SU-DHL-6 (cell line): ENCODE results near the gene KCNK13.

Experiments used
- H2AFZ ChIP-seq: fragments of 200-600 bp; sonication (generic); 2 replicates; pipeline ENCODE4 v1.6.1; 2014; ENCODE audit warnings: low read depth, mild to moderate bottlenecking, moderate library complexity, mixed read lengths, antibody characterized with exemption, low read length; ENCODE audit not compliant: severe bottlenecking
- H3F3A ChIP-seq: fragments of 200-600 bp; shearing (Covaris generic); 2 replicates; pipeline ENCODE4 v1.6.0; 2016; ENCODE audit warnings: antibody characterized with exemption, mild to moderate bottlenecking; ENCODE audit not compliant: insufficient read depth
- H3K27ac ChIP-seq: fragments of 200-600 bp; sonication (generic); 2 replicates; pipeline ENCODE4 v1.5.1; 2016; ENCODE audit warnings: low read depth, mild to moderate bottlenecking, low read length, moderate library complexity, mixed read lengths
- H3K27me3 ChIP-seq: fragments of 200-600 bp; sonication (generic), shearing (Covaris generic); 2 replicates; pipeline ENCODE4 v1.6.0; 2014; ENCODE audit warnings: mild to moderate bottlenecking, low read length
- H3K36me3 ChIP-seq: fragments of 200-600 bp; sonication (generic); 2 replicates; pipeline ENCODE4 v1.6.1; 2014; ENCODE audit warnings: mild to moderate bottlenecking, low read length, mixed read lengths
- H3K4me2 ChIP-seq: fragments of 300-600, 200-600 bp; shearing (Covaris generic), sonication (generic); 2 replicates; pipeline ENCODE4 v1.6.0; 2014; ENCODE audit warnings: low read length, low read depth, mild to moderate bottlenecking; ENCODE audit not compliant: poor library complexity, severe bottlenecking
- H3K4me3 ChIP-seq: fragments of 200-600 bp; sonication (generic); 2 replicates; pipeline ENCODE4 v1.5.1; 2014; ENCODE audit warnings: antibody characterized with exemption, low read length, mild to moderate bottlenecking, mixed read lengths; ENCODE audit not compliant: insufficient read depth, poor library complexity, severe bottlenecking
- H3K79me2 ChIP-seq: fragments of 200-600 bp; sonication (generic); 2 replicates; pipeline ENCODE4 v1.6.1; 2014; ENCODE audit warnings: mild to moderate bottlenecking, low read length, moderate library complexity; ENCODE audit not compliant: insufficient read depth
- H3K9ac ChIP-seq: fragments of 200-600 bp; sonication (generic); 2 replicates; pipeline ENCODE4 v1.7.0; 2014; ENCODE audit warnings: mild to moderate bottlenecking, low read length
- H3K9me2 ChIP-seq: fragments of 200-600 bp; sonication (generic); replicated peaks from 2 replicates; pipeline ENCODE4 v1.6.1; 2014; ENCODE audit warnings: low read length; ENCODE audit not compliant: insufficient read depth
- H3K9me3 ChIP-seq: fragments of 200-600 bp; sonication (generic); 2 replicates; pipeline ENCODE4 v1.6.1; 2014; ENCODE audit warnings: low read length, mixed read lengths; ENCODE audit not compliant: insufficient read depth
- H4K20me1 ChIP-seq: fragments of 200-600 bp; sonication (generic); 2 replicates; pipeline ENCODE4 v1.6.1; 2014; ENCODE audit warnings: low read depth, mild to moderate bottlenecking, antibody characterized with exemption, low read length, moderate library complexity, mixed read lengths
- CTCF ChIP-seq: fragments of 200-600 bp; sonication (generic); IDR thresholded peaks from one replicate; pipeline ENCODE4 v1.5.1; 2017; ENCODE audit warnings: antibody characterized with exemption, mild to moderate bottlenecking, low read length, moderate library complexity; ENCODE audit not compliant: insufficient read depth, poor library complexity, severe bottlenecking
- EZH2phosphoT487 ChIP-seq: fragments of 200-600 bp; sonication (generic), shearing (Covaris generic); conservative IDR thresholded peaks from 2 replicates; pipeline ENCODE4 v1.6.1; 2018; ENCODE audit warnings: mild to moderate bottlenecking, antibody characterized with exemption, low read length, moderate library complexity, mixed read lengths

The KCNK13 gene

GRCh38 chr14:90049390-90049789 lies 12.4 kb upstream of the KCNK13 start:
- TF ChIP-seq EZH2phosphoT487 (no peak), CTCF (no peak)
- Histone ChIP-seq H3F3A (no peaks in the 10 kb centered on the region), H3K9me3 (no peaks in the 10 kb centered on the region), H3K4me2 (no peak overlapping the region), H3K9ac (no peak overlapping the region), H3K4me3 (no peak overlapping the region), H3K36me3 (no peaks in the 10 kb centered on the region), H3K27me3 (no peaks in the 10 kb centered on the region), H2AFZ (no peak overlapping the region), H3K9me2 (no peaks in the 10 kb centered on the region), H3K27ac (no peak overlapping the region), H4K20me1 (no peaks in the 10 kb centered on the region; the same call in 1 of the 2 replicates), H3K79me2 (no peaks in the 10 kb centered on the region)

- Histone ChIP-seq H2AFZ (no peak overlapping the region), H3F3A (no peaks in the 10 kb centered on the region), H3K27ac (no peak overlapping the region), H3K4me2 (no peak overlapping the region), H3K9me3 (no peaks in the 10 kb centered on the region), H3K9me2 (no peaks in the 10 kb centered on the region), H3K27me3 (no peaks in the 10 kb centered on the region), H3K9ac (no peak overlapping the region), H3K4me3 (no peak overlapping the region), H4K20me1 (no peaks in the 10 kb centered on the region; the same call in 1 of the 2 replicates), H3K79me2 (no peaks in the 10 kb centered on the region), H3K36me3 (no peaks in the 10 kb centered on the region)
- TF ChIP-seq EZH2phosphoT487: no peak
- TF ChIP-seq CTCF: no peak
Observed at GRCh38 chr14:90050271-90050670, 11.5 kb upstream of the KCNK13 start.

DNA sequence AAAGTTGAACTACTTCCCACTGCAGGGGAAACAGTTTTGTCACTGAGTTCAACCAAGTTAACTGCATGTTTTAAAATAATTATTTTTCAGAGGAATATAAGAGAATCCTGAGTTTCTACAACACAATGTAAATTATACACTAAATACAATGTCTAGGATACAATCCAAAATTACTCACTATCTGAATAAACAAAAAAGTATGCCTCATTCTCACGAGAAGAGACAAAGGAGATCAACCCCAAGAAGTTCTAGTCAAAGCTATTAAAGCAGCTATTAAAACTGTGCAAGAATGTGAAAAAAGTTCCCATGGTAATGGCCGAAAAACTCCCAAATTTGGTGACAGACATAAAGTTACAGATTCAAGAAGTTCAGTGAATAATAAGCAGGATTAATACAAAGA lies 8.8 kb upstream of the KCNK13 start:
- no peak overlapping the region for H2AFZ ChIP-seq
- H3K27me3 ChIP-seq: no peaks in the 10 kb centered on the region
- H3F3A ChIP-seq: no peaks in the 10 kb centered on the region
- no peaks in the 10 kb centered on the region for H3K79me2 ChIP-seq
- no peak overlapping the region for H3K4me2 ChIP-seq
- TF ChIP-seq EZH2phosphoT487 (no peak), CTCF (no peak)
- no peaks in the 10 kb centered on the region for H3K36me3 ChIP-seq
- no peak overlapping the region for H3K27ac ChIP-seq
- no peaks in the 10 kb centered on the region; the same call in 1 of the 2 replicates for H4K20me1 ChIP-seq
- H3K9me2 ChIP-seq: no peaks in the 10 kb centered on the region
- H3K4me3 ChIP-seq: no peak overlapping the region
- H3K9ac ChIP-seq: no peak overlapping the region
- no peaks in the 10 kb centered on the region for H3K9me3 ChIP-seq

DNA sequence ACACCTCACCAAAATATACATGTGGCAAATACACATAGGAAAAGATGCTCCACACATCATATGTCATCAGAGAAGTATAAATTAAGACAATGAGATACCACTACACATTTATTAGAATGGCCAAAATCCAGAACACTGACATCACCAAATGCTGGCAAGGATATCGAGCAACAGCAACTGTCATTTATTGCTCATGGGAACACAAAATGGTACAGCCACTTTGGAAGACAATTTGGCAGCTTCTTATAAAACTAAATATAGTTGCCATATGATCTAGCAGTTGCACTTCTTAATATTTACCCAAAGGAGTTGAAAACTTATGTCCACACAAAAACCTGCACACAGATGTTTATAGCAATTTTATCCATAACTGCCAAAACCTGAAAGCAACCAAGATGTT lies 7.0 kb upstream of the KCNK13 start:
- Histone ChIP-seq H3K4me2 (no peak overlapping the region), H3F3A (peaks cover 2% of the 10 kb centered on the region; the same call in 1 of the 2 replicates), H3K4me3 (no peak overlapping the region), H3K79me2 (no peaks in the 10 kb centered on the region), H3K27me3 (no peaks in the 10 kb centered on the region), H3K9me2 (no peaks in the 10 kb centered on the region), H3K27ac (no peak overlapping the region), H2AFZ (no peak overlapping the region), H4K20me1 (no peaks in the 10 kb centered on the region), H3K9ac (no peak overlapping the region), H3K36me3 (no peaks in the 10 kb centered on the region), H3K9me3 (no peaks in the 10 kb centered on the region)
- TF ChIP-seq CTCF (no peak), EZH2phosphoT487 (no peak)
